Activated T-cell treated with anti-CD3 and anti-CD28 coated beads for 24 hours (primary cell): Measurements from ENCODE around the gene KRTAP5-5.
"Not testable (repeated sequence)": the region's sequence is repeated elsewhere in the genome, so short reads cannot be mapped to it uniquely, and the experiment has no call there.

Experiments
- DNase-seq: peaks from one replicate; pipeline ENCODE4 v3.0.0-alpha.2; 2020; ENCODE audit warnings: low read depth

The KRTAP5-5 gene

DNA sequence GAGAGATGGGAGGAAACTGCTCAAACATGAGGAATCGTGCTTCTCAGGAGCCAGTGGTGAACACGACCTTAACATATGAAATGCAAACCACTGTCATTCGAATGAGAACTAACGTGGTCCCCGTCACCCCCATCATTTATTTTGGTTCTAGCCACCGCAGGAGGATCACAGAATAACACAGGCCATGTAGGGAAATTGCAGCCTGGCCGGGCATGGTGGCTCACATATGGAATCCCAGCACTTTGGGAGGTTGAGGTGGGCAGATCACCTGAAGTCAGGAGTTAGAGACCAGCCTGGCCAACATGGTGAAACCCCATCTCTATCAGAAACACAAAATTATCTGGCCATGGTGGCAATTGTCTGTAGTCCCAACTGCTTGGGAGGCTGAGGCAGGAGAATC is 27.1 kb downstream of the KRTAP5-5 start:
- no peak for DNase-seq

DNA sequence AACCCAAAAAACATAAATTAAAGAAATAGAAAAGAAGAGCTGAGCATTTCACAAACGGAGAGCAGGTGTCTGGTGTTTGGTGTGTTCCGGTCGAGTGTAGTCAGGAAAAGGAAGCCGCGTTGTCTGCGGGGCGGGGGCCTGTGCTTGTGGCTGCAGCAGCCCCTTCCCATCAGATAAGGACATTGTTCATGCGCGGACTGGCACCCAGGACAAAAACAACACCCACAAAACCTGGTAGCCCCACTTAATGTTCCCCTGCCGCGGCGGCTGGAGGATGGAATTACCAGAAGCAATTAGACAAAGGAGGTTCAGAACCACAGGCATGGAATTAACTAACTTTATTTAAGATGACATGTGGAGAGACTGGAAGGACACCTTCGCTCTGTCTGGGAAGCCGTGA is 29.9 kb downstream of the KRTAP5-5 start:
- no peak for DNase-seq

DNA sequence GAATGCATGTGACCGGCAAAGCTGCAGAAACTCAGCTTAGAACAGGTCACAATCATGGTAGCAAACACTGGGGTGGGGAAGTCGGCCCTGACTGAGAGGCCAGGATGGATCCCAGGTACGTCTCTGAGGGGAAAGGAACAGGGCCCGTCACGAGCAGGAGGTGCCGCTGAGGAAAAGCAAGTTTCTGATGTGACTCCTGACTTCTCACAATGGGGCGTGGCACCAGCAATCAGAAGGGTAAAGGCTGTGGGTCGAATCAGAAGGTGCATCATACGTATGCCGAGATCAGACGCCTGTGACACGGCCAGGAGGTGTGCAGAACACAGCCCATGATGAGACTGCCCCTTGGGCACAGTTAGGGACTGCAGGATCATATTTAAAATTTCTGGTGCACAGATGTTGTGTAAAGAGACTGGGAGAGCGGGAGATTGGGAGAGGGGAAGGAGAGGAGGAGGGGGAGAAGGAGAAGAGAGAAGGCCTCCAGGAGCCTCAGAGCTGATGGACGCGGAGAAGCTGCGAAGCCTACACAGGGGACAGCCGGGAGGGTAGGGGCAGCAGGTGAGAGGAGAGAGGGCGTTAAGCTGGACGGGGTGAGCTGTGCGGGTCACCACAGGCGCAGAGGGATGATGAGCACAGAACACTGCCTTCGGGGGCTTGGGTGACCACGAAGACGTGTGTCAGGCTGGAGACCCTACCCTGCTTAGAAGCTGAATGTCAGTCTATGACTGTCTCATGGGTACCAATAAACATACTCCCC is 30.7 kb downstream of the KRTAP5-5 start:
- no peak for DNase-seq

DNA sequence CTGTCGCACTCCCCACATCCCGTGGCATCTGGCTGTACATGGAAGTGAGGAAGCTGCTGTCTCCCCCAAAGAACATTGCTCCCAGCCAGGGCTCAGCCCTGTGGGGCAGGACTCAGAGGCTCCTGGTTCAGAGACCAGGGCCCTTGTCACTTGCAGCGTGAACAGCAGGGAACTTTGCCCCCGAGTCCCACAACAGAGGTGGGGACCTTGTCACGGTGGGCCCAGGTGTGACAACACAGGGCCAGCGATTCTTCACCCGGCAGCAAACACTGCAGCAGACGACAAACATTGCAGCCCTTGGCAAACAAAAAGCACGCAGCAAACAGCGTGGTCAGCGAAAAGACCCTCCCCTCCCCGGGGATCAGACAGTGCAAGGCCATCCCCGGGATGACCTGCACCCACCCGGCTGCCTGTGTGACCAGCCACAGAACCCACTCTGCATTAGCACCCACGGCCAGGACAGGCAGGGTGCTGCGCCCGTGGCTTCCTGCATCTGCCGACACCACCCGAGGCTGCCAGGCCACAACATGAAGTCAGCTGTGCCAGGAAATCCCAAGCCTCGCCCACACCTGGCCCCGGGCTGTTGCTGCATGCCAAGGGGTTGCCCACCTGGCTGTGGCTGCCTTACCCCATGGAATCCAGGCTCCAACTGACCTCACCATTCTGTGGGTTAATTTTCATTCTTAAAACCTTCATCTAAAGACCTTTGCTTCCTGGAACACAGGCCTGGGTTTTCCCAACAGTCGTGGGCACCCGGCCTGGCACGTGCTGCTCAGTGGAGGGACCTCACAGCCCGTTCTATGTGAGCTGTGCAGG is 32.1 kb downstream of the KRTAP5-5 start:
- not testable (repeated sequence) for DNase-seq

DNA sequence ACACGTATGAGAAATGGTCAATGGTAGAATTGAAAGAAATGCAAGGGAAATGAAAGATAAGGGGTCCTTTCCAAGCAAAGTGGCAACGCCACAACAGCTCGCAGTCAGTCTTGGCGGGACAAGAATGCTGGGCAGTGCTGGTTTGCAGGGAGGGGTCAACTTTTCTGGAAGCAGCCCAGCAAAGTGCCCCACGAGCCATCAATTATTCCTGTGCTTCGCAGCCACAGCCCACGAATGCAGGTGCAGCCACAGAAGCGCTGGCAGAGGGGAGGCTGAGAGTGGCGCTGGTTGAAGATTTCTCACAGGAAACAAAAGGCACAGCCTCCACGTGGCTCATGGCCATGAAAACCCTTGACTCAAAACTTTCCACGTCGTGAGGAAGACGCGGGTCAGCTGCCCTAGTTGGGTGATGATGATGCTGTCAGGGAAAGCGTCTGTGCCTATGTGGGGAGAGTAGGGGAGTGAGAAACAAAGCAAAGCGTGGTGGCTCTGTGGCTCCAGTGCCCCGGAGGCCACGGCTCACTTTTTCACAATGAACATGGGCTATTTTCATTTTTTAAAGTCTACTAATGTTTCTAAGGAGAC is 33.2 kb downstream of the KRTAP5-5 start:
- DNase-seq = not testable (repeated sequence)

DNA sequence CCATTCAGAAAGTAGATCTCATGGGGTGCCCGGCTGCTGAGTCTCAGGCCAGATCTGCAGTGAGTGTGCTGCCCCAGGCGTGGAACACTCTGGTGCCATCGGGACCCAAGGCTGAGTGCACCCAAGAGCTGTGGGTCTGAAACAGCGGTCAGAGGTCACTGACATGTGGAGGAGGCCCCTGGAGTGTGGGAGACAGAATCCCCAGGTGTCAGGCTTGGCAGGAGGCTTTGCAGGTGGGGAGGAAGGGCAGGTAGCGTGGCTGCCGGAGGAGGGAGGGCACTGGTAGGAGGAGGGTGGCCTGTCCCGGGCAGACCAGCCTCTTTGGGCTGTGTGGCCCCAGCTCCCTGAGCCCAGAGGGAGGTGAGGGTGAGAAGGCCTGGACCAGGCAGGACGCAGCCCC is 35.7 kb downstream of the KRTAP5-5 start:
- no peak for DNase-seq

DNA sequence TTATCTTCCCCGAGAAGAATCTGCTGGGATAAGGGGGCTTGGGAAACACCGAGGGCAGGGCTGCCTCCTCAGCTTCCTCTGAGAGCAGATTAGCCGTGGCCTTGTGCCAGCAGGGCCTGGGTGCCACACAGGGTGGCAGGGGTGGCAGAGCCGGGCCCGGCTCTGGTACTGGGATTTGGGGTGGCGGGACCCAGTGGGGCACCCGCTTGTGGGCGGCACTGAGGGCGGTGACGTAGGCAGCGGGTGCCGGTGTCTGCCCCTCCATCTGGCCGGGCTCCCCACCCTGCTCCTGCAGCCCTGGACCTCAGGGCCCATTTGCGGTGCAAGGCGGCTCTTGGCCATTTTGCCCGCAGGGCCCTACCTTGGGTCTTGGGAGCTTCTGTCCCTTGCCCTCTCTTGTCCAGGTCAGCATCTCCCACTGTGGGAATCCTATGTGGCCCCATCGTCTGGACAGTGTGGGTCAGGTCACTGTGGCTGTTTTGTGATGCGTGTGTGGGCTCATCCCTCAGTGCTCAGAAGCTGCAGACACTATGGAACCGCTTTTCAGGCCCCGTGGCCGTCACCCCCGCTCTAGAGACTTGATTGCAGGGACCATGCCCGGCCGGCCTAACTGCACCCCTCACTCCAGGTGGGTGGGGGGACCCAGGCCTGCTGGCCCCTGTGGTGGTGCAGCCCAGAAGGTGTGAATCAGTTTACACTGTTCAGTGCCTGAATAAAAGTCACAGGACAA is 37.7 kb downstream of the KRTAP5-5 start:
- no peak for DNase-seq

DNA sequence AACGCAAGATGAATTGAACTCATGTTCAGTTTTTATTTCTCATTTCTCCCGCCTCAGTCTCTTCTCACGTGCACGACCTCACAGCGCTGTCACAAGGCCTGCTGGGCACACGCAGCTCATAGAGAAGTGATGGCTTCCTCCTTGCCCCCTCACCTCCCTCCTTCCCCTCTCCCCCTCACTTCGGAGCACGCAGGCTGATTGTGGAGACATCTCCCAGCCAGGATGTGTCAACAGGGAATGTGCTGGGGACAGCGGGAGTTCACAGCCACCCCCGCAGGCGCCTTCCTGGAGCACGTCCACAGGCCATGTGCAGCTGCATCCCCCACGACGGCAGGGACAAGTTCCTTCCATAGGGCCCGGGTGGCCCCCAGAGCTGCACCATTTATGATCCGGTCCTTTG is 38.3 kb downstream of the KRTAP5-5 start:
- DNase-seq = no peak

DNA sequence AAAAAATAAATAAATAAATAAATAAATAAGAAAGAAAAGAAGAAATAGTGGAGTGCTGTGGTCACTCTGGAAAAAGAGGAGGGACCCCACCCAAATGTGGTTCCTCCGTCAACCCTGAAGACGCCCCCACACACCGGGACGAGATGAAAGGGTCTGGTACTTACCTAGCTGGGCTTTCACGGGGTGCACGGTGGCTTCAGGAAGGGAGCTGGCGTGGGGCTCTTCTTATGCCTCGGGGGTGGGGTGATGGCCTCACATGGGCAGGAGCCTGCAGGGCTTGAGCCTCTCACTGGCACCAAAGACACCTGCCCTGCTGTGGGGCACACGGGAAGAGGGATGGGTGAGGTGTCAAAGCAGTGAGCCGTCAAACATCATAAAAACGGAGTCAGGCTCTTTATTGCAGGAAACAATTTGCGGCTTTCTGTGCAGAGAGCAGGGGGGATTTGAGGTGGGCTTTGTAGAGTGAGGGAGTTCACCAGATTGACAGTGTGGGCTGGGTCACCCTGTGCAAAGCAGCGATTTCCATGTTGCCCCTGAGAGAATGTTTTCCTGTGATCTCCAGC is 39.4 kb downstream of the KRTAP5-5 start:
- no peak for DNase-seq

DNA sequence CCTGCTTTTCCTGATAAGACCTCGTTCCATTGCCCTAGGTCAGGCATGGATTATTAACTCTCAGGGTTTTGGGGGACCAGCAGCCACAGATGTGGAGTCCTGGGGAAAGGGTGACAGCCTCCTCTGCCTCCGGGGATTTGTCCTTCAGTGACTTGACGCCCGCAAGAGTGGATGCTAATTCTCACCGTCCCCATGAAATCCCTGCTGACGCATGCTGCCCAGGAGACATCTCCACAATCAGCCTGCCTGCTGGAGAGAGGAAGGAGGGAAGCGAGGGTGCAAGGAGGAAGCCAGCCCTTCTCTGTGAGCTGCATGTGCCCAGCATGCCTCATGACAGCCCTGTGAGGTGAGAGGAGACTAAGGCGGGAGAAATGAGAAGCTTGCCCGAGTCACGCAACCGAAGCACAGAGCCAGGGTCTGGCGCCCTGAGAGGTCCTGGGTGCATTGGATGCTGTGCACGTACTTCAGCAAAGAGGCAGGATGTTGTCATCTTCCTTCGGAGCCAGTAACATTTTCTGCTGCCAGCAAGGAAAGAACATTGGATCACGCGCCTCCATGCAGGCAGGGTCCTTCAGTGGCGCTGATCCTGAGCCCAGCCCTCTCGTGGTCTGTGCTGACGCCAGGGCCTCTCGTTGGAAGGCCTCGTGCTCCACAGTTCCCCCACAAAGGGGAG is 40.1 kb downstream of the KRTAP5-5 start:
- no peak for DNase-seq

DNA sequence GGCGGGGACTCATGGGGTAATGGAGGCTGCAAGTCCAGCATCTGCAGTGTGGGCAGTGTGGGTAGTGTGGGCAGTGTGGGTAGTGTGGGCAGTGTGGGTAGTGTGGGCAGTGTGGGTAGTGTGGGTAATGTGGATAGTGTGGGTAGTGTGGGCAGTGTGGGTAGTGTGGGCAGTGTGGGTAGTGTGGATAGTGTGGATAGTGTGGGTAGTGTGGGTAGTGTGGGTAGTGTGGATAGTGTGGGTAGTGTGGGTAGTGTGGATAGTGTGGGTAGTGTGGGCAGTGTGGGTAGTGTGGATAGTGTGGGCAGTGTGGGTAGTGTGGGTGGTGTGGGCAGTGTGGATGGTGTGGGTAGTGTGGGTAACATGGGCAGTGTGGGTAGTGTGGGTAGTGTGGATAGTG is 40.9 kb downstream of the KRTAP5-5 start:
- DNase-seq = not testable (repeated sequence)

DNA sequence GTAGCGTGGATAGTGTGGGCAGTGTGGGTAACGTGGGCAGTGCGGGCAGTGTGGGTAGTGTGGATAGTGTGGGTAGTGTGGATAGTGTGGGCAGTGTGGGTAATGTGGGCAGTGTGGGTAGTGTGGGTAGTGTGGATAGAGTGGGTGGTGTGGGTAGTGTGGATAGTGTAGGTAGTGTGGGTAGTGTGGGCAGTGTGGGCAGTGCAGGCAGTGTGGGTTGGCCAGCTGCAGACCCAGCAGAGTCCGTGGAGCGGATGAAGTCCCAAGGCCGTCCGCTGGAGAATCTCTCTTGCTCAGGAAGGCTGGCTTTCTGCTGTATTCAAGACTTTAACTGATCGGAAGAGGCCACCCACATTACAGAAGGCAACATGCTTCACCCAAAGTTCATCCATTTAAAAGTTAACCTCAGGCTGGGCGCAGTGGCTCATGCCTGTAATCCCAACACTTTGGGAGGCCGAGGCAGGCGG is 41.4 kb downstream of the KRTAP5-5 start:
- DNase-seq = no peak

DNA sequence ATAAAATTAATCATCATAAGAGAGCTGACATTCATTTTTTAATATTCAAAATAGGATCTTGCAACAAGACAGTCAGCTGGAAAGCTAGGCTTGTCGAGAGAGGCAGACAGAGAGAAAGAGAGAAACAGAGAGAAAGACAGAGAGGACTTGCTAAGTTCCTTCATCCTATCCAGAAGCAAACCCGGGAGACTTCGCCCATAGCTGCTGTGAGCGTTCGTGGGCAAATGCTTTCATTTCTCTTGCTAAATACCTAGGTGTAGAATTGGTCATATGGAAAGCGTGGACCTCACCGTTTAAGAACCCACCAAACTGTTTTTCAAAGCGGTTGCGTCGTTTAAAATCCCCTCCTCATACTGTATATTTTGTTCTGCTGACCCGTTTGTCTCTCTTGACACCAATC is 42.1 kb downstream of the KRTAP5-5 start:
- DNase-seq = no peak

DNA sequence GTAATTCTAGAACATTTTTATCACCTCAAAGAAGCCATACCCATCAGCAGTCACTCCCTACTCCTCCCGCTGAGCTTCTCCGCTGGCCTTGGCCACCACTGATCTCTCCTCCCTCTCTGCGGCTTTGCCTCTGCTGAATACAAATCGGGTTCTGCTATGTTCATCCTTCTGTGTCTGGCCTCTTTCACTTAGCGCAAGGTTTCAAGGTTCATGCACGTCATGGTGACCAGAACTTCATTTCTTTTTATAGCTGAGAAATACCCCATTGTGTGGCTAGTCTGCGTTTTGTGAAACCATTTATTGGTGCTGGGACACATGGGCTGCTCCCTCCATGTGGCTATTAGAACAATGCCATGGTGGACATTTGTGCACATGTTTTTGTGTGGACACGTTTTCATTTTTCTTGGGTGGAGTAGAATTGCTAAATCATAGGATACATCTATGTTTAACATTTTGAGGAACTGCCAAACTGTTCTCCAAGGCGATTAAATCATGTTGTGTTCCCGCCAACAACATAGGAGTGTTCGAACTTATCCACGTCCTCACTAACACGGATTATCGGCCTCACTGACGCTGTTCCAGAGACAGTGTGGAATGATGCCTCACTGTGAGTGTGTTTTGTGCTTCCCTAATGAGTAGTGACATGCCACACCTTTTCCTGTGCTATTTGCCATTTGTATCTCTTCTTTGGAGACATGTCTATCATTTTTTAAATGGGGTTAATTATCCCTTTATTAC is 43.2 kb downstream of the KRTAP5-5 start:
- no peak for DNase-seq

DNA sequence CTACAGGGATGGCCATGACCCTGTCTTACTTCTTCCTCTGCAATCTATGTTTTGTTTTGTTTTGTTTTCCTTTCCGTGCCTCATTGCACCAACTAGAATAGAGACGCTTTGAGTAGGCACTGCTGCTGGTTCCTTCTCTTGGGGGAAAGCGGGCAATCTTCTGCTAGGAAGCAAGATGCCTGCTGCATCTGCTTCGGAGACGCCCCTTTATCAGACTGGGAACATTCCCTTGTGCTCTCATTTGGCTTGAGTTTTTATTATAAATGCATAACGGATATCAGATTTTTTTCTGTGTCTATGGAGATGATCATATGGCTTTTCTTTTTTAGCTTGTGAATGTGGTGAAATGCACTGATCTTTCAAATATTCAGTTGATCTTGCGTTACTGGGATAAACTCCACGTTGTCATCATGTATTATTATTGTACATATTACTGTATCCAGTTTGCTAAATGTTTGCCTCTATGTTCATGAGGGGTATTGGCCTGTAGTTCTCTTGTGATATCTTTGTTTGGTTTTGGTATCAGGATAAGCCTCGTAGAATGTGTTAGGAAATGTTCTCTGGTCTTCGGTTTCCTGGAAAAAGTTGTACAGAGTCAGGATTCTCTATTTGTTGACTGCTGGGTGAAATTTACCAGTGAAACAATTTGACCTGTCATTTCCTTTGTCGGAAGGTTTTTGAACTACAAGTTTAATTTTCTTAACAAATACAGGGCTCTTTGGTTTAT is 44.0 kb downstream of the KRTAP5-5 start:
- DNase-seq = no peak

DNA sequence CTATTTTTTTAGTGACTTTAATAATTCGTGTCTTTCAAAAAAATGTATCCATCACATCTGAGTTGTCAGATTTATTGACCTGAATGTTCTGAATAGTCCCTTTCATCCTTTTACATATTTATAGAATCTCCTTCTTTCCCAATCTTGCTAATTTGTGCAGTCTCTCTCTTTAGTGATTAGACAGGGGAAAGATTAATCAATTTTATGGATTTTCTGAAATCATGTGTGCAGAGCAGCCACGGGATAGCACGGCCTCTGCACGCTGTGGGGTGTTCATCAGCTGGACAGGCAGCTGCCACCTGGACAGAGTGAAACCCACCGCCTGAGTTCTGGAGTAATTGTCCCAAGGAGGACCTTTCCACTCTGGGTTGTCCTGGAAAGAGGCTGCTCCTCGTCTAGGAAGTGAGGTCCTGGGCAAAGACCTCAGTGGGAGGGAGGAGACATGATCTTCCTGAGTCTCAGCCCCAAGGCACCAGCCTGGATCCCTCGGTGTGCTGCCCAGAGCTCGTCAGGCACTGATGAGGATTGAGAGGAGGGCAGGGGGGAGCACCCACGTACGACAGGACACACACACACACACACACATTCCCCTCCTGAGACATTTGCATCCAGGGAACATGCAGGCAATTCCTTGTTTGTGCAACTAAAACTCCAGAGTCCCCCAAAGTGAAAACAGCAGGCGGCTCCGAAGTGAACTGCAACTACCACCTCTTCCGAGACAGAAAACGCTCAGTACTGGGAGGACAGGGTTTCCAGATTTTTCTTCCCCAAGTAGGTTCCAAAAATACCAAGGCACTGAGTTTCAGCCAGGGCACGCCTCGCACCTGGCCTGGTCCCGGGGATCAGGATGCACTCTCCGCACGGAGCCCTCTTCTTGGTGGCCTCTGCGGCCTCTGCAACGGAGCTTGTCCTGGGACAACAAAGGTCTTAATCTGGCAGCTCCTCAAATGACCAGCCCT is 44.9 kb downstream of the KRTAP5-5 start:
- DNase-seq = no peak

DNA sequence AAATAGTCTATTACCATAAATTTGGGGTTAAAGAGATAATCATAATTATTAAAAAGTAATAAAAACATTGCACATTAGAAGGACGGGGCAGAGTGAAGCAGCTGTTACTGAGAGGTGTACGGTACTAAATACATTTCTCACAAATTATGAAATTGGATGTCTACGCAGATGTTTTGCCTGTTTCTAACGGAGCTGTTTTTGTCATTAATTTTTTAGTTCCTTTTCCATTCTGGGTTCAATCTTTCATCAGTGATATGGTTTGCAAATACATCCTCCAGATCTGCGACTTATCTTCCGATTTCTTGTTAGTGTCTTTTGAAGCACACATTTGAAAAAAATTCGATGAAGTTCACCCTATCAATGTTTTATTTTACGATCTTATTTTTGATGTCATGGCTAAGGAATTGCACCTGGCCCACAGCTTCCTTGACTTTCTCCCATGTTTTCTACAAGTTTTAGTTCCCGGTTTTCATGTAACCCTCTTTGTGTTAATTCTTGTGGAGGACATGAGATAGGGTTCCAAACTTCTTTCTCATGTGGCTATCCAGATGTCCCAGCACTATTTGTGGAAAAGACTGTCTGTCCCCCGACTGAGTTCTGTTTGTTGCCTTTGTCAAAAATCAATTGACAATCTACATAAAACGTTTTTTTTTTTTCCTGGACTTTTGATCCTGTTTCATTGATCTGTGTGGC is 46.1 kb downstream of the KRTAP5-5 start:
- DNase-seq = no peak

DNA sequence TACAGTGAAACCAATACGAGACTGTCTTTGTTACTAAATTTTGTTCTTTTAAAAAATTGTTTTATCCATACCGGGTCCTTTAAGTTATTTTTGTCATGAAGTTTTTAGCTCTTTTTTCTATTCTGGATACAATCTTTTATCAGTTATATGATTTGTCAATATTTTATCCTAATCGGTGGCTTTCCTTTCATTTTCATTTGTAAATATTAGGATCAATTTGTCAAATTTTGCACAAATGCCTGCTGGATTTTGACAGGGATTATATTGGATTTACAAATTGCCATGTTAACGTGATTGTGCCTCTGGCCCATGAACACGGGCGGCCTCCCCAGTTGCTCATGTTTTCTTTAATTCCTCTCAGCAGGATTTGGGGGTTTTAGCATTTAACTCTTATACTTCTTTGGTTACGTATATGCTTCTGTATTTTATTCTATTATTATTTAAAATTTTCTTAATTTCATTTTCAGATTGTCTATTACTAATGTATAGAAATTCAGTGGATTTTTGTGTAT is 46.7 kb downstream of the KRTAP5-5 start:
- DNase-seq = no peak
